ENCODE measurements around the gene CDH2.

Gene CDH2

DNA sequence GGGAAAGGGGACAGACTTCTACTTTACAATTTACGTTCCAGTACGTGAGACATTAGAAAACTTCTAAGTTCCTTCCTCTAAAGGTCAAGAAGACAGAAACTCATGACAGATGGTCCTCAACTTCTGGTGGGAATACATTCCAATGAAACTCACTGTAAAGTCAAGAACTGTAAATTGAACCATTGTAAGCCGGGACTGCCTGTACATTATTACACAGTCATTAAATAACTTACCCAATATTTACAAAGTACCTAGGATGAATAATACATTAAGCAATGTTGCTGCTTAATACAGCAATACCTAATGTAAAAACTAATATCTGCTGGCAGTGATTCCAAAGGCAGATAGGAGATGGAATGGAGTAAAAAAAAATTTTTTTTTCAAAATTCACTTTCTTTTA, 51.9 kb downstream of the CDH2 start:
- no peak for DNase-seq

DNA sequence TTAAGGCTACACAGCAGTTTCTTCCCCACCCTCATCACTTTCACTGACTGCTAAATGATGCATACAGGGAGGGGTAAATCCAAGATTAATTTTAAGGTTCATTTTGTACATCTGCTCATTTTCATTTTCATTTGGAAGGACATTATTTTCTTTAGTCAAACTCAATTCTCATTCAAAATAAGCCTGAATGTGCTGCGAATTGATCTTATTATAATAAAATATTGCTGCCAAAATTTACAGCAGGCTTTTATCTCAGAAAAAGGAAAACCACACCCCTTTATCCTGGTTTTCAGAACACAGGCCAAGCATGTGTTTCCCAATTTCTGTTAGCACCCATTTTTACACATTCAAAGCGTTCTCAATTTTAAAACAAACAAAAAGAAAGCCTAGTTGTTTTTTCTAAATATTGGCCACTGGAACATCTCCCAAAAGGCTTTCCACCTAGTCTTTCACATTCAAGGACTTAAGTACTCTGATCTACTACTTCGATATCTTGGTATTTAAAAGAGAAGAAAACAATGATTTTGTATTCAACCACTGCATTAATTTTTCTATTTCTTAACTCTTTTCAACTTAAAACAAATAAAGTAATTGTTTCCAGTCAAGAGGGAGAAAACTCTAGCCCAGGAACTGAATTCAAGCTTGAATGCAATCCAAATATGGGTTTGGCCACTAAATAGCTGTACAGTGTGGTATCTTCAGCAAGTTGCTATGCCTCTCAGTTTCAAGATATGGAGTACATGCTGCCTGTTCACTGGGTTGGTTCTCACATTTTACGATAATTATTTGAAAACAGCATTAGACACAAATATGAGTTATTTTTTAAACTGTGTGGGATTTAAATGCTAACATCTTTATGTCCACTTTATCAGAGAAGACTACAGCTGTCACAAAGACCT, 52.5 kb downstream of the CDH2 start:
- no peak for DNase-seq

DNA sequence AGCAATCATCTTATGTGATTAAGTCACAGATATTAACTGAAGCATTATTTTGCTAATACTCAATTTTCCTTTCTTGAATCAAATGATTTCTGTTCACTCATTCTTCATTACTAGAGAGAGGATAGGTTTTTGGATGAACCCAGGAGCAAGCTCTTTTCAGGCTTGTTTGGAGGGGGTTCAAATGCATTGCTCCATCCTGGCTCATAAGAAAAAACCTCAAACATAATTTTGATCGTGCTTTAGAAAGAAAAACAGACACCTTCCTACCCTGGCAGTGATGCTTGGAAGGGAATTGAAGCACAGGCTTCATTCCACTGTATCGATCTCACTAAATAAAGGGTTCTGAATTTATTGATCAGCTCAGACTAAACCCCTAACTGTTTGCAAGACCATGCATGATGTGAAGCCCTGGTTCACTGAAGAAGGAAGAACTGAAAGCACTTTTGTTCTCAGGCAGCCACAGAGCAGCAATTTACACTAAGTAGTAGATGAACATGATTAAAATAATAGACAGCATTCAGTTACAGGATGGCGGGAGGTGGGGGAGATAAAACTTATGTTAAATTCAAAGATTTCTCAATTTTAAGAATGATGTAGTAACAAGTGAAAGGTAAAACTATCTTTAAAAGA, 53.4 kb downstream of the CDH2 start:
- no peak for DNase-seq

DNA sequence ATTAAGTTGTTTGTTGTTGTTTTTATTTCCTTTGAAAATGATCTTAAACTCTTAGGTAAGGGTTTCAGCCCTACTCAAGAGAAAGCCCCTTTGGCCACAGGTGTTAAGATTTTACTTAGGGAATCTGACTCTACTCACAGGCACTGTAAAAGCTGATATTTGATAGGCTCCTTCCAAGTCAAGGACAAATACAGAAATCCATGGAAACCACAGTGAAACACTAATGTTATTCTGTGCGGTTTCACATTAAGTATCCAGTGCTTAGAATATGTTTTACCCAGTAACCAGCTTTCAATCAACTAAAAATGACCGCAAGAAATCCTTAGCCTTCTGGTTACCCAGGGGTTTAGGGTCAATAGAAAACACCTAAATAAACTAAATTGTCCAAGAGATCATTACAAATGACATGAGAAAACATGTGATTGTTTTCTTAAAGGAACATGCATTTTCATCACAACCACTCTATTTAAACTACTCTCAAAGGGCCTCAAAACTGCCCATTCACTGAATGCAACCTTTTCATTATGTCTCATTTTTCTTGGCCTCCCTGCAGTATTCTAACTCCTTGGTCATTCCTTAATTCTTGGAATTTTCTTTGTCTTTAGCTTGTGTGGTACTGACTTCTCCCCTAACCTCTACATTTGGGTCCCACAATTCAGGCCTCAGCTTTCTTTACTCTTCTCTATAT, 56.0 kb downstream of the CDH2 start:
- DNase-seq = no peak

DNA sequence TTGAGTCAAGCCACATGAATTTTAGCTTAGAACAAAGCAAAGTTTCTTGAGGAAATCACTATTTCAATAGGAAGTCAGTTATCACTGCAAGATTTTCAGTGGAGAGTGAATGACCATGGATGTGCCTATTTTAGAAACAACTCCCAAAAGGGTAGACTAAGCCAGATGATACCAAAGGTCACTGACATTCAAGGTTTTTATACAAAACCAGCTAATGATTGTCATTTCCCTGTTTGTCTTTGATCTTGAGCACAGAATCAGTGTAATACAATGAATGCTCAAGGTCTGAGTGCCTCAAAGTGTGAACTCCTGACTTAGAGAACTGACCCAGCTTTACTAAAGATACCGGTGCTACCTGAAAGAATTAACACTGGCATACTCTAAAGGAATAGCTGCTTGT, 60.5 kb downstream of the CDH2 start:
- DNase-seq = no peak

DNA sequence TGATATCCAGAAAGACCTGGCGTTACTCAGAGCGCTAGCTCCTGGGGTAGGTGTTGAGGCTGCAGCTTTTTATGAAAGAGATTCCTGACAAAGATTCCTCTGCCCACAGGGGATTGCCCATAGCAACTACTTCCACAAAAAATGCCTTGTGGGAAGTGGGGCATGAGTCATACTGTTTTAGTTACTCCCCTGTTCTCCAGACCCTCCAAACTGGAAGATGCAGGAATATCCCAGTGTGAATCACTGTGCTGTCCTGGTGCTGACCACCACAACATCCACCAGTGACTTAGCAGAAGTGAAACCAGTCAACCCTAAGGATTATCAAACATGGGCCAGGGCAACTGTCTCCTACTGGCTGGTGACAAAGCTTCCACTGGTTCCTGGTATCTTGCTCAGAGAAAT, 61.8 kb downstream of the CDH2 start:
- DNase-seq = no peak

DNA sequence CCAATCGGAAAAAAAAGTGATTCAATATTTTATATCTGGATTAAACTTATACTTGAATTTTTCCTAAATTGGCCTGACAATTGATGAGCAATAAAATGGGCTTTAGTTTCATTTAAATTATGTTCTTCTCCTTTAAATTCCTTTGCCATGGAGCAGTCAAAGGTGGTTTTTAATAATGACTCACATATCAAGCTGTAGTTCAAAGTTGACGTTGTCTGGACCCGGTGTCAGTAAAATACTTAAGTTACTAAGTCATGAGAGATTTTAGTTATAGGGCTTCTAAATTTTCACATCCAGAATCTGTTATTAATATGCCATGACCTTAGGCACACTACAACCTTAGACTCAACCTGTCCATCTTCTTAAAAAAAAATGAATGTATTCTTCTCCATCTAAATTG, 62.5 kb downstream of the CDH2 start:
- no peak for DNase-seq

DNA sequence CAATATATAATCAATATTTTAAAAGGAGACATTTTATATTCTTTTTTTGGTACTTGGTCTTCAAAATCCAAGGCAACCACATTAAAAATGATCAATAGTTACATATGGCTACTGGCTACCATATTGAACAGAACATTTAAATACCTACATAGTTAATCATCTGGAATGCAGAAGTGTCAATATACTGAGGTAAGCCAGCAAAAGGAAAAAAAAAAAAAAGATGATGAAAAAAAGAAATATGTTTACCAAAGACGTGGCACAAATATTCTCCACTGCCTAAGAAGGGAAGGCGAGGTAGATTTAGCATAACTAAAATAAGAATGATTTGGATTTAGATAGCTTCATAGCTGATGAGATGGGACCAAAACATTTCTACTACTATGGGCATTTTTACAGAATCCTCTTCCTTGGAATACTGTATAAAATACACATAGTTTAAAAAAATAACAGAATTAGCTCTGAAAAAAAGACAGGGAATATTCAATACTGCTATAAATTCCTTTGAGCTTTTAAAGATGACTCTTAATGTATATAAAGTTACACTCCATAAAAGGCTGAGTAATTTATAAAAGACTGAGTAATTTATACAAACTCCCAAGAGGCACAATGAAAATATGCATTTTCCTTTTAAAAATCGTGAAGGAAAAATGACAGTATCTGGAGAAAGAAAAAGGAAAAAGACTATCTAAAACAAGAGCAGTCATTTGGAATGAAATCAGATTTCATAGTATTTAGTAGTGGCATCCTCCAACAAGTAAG, 63.5 kb downstream of the CDH2 start:
- no peak for DNase-seq

DNA sequence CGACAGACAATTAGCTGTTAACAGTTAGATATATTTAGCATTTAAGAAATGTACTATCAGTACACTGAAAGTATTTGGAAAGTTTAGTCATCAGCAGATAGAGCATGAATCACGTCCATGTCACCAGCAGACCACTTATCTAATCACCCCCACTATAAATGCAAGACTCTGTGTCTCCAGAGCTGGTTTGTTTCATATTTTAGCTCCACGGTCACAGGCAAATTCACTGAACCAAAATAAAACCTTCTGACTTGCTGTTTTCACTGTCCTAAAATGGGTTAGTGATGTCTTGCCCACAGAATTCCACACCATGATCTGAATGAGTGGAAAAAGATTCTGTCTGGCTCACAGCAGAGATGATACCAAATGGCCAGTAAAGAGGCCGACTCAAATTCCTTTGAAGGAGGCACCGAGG, 64.9 kb downstream of the CDH2 start:
- DNase-seq = no peak

DNA sequence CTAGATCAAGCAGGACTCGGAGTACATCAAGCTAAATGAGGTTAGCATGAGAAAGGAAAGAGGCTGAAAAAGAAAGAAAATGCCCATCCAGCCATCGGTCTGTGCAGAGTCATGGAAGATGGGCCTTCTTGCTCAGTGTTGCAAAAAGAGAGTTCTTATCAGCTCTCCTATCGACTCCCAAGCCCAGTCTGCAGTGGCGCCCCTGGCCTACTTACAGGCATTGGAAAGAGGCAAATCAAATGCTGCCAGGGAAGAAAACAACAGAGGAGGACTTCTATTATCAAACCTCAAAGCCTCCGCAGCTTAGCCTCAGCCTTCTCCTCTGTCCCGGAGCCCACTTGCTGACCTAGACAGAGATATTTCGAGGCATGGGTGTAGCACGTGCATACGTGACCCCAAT, 66.0 kb downstream of the CDH2 start:
- DNase-seq = no peak

DNA sequence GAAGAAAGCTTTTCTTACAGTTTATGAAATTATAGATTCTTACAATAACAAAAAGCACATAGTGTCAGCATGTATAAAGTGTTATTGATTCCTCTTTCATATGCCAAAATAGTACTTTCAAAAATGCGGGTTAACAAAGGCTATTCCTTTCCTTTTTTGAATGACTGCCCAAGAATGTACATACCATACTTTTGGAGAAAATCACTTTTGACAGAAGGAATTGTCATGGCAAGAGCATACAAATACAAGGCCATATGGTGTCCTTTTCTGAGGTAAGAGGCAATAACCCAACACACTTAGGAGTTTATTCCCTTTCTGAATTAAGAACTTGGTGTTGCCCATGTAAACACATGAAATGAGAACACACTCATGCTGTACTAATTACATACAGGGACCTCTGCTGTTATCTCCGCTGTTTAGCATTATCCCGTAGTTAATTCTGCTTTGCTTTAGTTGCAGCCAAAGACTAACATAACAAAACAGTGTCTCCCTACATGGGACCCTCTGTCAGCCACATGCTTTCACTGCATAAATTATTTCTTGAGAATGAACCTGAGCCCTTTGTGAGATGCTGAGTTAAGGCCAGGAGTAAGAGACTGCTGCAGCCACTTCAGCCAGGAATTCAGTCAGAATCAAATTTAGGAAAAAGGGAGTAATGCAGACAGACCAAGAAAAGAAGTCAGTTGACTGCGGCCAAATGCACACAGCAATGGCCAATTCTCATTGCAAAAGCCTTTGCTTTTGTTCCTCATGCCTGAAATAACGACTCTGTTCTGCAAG, 67.0 kb downstream of the CDH2 start:
- no peak for DNase-seq

DNA sequence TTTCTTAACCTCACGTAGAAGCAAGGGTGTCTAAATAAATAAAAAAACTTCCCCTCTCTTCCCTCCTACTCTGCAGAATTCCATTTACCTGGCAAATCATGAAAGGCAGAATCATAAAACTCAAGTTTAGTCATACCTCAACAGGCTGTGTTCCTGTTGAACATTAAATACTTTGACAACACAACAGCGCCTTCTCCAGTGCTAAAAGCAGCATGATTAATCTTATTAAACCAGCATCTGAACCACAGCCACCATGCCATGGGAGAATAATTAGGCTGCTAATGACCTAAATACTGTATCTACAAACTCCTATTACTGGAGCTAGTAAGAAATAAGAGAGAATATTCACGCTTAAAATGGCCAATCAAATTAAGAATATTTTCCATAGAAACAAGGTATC, 68.1 kb downstream of the CDH2 start:
- DNase-seq = peak in 1 of 2 experiments; percentile 11

DNA sequence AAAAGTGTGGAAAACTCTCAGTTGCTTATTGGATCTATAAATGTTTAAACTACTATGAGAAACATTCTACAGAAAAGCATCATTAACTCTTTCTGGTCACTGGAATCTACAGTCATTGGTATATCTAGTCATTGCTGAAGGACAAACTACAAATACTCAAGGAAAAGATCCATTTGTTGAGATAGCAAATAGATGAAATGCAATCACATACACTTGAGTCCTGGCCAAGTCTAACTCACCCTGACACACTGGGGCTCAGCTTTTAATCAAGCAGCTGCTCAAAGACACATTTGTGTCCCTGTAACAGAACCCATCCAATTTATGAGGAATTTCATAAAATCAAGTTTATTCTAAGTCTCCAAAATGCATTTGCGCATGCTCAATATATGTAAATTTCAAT, 68.7 kb downstream of the CDH2 start:
- no peak for DNase-seq

DNA sequence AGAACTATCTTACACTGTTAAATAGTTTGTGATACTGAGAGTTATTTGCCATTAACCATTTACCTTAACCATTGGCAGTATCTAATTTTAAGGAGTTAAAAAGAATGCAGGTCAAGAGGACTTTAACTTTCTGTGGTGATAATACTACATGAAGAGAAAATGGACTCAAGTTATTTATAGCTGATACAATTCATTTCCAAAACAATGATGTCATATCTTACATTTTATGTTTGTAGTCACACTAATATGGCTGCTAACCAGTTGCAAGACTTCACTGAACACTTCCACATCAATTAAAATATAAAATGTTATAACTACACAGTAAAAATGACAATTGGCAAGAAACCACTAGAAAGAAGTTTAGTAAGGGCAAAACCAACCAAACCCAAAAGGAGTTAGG, 77.7 kb downstream of the CDH2 start:
- DNase-seq = no peak

DNA sequence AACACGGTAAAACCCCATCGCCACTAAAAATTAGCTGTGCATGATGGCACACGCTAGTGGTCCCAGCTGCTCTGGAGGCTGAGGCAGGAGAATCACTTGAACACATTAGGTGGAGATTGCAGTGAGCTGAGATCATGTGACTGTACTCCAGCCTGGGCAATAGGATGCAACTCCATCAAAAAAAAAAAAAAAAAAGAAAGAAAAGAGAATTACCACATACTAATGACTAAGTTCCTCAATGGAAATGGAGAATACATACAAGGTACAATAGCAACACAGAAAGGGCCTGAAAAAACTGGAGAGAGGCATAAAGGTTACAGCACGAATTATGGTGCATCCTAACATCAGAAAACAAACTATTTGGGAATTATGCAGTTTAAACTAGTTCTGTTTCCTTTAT, 81.3 kb downstream of the CDH2 start:
- no peak for DNase-seq

DNA sequence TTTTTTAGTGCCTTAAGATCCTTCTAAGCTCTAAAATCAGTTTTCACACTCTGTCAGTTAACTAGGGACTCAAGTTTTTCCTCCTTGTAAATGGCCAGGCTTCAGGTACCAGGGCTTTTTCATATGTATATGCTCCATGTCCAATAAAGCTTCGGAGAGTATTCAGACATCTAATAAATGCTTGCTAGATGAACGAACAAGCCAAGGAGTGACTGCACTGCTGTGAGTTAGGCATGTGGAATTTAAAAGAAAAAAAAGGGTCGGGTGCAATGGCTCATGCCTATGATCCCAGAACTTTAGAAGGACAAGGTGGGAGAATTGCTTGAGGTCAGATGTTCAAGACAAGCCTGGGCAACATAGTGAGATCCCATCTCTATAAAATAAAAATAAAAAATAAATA, 81.9 kb downstream of the CDH2 start:
- no peak for DNase-seq

DNA sequence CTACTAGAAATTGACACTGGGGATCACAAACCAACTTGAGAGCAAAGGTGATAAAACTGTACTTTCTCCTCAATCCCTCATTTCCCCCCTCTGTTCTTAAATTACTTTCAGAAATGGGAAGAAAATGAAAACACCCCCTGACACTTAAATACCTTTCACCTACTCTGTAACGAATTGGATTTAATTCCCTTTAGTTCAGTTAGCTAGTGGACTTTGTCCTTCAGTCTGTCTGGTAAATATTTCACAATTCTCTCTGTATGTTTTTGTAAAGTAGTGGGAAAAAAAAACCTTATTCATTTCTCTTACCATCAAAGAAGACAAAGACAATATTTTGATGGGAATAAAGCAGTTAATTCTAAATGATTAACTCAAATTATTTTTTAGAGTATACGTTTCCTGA, 85.7 kb downstream of the CDH2 start:
- no peak for DNase-seq

DNA sequence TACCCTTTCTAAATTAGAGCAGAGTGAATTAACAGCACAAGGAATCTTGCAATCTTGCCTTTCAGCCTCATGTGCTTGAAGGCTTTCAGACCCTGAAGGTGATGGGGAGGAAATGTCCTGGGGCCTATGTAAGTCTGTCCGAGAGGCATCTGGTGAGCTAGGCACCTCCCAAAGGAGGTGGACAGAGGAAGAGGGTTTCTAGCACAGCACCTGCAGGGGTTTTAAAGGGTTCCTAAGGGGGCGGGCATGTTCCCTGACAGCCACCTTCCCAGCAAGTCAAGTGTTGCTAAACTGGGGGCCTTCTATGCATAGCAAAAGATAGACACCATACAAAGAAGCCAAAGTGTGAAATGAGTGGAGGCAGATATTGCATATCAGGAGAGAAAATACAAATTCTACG, 88.5 kb downstream of the CDH2 start:
- DNase-seq = no peak

DNA sequence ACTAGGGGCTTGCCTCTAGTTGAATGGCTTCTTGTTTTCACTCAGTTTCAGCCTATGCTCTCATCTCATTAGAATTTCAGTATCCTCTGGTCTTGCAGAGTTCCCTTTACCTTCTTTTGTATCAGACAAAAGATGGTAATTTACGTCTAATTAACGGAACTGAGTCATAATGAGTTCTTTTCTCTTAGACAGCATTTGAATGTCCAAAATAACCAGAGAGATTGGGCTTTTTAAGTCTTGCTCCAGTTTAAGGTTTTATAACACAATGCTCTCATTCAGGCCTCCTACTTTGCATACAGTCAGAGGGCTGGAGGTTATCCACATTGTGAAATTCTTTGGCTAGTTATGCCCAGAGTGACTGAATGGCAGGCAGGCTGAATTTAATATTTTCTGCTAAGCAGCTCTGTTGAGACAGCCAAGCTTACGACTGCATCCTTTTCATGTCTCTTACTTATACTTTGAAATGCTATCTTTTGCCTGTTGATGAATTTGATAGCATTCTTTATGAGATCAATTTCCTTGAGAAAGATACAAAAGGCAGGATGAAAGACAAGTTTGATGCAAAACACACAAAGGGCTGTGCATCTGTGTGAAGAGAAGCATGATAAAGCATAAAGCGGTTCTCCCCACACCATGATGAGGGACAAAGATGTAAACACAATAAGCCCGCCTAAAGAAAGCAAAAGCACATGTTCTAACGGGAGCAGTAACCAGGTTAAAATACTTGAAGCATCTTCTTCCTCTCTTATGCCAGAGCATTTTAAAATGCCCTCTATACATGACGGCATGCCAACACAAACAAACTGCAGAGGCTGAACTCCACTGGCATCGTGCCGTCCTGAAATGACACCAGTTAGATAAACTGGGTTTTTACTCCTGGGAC, 90.0 kb downstream of the CDH2 start:
- peak in 1 of 2 experiments; percentile 10 for DNase-seq

DNA sequence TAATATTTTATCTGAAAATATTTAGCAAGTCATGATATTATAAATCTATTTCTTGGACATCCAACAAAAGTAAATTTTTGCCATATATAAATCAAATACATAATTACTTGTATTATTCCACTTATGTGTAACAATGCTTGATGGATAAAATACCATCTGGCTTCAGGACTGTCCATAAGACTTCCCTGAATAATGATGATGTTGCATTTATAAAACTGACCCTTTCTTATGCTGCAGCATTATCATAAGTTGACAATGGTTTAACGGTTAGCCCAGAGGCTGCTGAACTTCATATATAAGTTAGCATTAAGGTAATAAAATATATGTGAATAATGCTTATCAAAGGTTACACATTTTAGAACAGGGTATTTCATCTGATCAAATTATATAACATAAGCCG, 95.4 kb downstream of the CDH2 start:
- no peak for DNase-seq

DNA sequence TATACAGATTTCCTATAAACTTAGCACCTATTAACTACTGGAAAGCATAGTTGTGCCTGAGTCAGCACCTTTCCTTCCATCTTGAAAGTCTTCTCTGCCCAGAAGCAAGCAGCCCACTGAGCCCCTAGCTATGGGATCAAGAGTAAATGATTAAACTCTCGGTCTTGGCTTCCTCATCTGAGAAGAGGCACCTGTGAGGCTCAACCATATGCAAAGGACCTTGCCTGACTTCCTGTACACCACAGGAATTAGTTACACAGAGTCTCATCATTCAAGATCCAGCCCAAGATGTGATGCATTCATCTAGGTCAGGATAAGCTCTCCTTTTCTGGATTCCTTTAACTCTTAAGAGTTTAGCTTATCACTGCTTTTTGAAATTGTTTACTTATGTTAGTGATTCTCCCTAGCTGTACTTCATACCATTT, 96.0 kb downstream of the CDH2 start:
- no peak for DNase-seq

All from NCI-H2081 (cell line).